Measurements from ENCODE around the gene SLC6A9.

DNA sequence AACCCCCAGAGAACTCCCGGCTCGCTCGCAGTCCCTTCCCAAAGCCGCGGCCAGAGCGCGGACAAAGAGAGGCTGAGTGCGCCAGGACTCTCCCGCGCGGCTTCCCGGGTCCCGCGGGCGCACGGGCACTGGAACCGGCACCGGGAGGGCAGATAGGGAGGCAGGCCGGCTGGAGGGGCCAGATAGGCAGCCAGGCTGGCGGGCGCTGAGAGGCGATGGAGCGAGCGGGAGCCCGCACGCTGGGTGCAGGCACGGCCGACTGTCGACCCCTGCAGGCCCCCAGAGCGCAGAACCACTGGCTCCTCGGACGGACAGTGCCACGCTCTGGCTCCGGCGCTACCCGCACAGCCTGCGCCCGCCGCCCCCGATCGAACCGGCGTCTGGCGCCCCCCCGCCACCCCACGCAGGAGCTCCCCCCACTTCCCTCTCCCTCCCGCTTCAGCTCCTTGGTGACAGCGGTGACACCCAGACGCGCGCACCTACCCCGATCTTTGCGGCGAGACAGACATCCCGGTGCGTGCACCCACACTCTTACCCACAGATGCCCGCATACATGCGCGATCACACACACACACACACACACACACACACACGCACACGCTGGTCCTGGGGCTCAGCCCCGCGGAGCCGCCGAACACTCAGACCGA, 534 bp downstream of the SLC6A9 start:
- TF ChIP-seq, protein P1, sequence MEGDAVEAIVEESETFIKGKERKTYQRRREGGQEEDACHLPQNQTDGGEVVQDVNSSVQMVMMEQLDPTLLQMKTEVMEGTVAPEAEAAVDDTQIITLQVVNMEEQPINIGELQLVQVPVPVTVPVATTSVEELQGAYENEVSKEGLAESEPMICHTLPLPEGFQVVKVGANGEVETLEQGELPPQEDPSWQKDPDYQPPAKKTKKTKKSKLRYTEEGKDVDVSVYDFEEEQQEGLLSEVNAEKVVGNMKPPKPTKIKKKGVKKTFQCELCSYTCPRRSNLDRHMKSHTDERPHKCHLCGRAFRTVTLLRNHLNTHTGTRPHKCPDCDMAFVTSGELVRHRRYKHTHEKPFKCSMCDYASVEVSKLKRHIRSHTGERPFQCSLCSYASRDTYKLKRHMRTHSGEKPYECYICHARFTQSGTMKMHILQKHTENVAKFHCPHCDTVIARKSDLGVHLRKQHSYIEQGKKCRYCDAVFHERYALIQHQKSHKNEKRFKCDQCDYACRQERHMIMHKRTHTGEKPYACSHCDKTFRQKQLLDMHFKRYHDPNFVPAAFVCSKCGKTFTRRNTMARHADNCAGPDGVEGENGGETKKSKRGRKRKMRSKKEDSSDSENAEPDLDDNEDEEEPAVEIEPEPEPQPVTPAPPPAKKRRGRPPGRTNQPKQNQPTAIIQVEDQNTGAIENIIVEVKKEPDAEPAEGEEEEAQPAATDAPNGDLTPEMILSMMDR (IDR thresholded peaks at IDR 0.05), result no peak
- TF ChIP-seq EP300 (IDR thresholded peaks at IDR 0.05), result no peak
- TF ChIP-seq POLR2A (IDR thresholded peaks at IDR 0.05), result no peak
